Transverse colon (tissue), 4 donors: ENCODE data around the gene SERPINB2. TPM values are rescaled to one million over a fixed set of nuclear protein-coding genes. Genes with fewer than 3 reads are reported as not detected.

ENCODE experiments used
- DNase-seq: peaks from one replicate; pipeline ENCODE4 v3.0.0-alpha.2; 2019
- H3K27ac ChIP-seq, 4 donors: fragments of 200-600 bp; sonication (generic); 2 replicates each; pipeline ENCODE4 v1.5.1; 2016 to 2018; ENCODE audit warnings: inconsistent platforms in 4 of 4
- H3K27me3 ChIP-seq: fragments of 200-600 bp; sonication (generic); 2 replicates; pipeline ENCODE4 v1.5.1; 2017; ENCODE audit warnings: inconsistent platforms
- H3K36me3 ChIP-seq, 4 donors: fragments of 200-600 bp; sonication (generic); 2 replicates each; pipeline ENCODE4 v1.5.1; 2017 to 2019; ENCODE audit warnings: inconsistent platforms in 4 of 4
- H3K4me1 ChIP-seq, 4 donors: fragments of 200-600 bp; sonication (generic); 2 replicates each; pipeline ENCODE4 v1.5.1; 2017 to 2020; ENCODE audit warnings: inconsistent platforms in 4 of 4
- H3K4me3 ChIP-seq, 4 donors: fragments of 200-600 bp; sonication (generic); 1 replicate in 1 of 4; 2 replicates in 3 of 4; pipeline versions ENCODE4 v1.5.1 to v1.6.1; 2017 to 2019; ENCODE audit warnings: inconsistent platforms in 4 of 4
- H3K9me3 ChIP-seq, 2 donors: fragments of 200-600 bp; sonication (generic); 2 replicates each; pipeline ENCODE4 v1.5.1; 2017 to 2019; ENCODE audit warnings: inconsistent platforms in 2 of 2
- EP300 ChIP-seq: sonication (generic); formaldehyde crosslinking; IDR thresholded peaks from one replicate; pipeline ENCODE4 v1.6.1; 2017; ENCODE audit warnings: antibody characterized with exemption, low read depth
- POLR2A ChIP-seq: fragments of 450-650 bp; IDR thresholded peaks from one replicate; pipeline ENCODE4 v1.6.1; 2016; ENCODE audit warnings: antibody characterized with exemption, mild to moderate bottlenecking, moderate library complexity
- POLR2AphosphoS5 ChIP-seq, 3 donors: sonication (generic); formaldehyde crosslinking; IDR thresholded peaks; one replicate each; pipeline ENCODE4 v1.6.1; 2016; ENCODE audit warnings: antibody characterized with exemption in 3 of 3
- WGBS, 2 donors: methylation state at CpG; one replicate each; pipeline ENCODE4 v1.1.5; 2018; ENCODE audit warnings: low coverage in 1 of 2; 5-methylcytosine and 5-hydroxymethylcytosine counted together
- in situ Hi-C, 4 donors: fragments of 200-750 bp; cut with MboI; loops; one replicate each; pipeline versions ENCODE4 v1.15.0 to v1.15.1; 2017; ENCODE audit warnings: low sequenced_read_pairs in 3 of 4, low pct_ligation_motif_present in 1 of 4, low pct_unique_long_range_greater_than_20kb in 1 of 4
- intact Hi-C: fragments of 100-400 bp; cut with DNase I; formaldehyde crosslinking; loops from one replicate; pipeline ENCODE4 v1.15.1; 2023; ENCODE audit warnings: low total_unique reads
- total RNA-seq, 4 donors: library from RNA; depleted of rRNA; stranded (reverse); fragments of >200 nt; gene quantifications; one replicate each; pipeline ENCODE4 v1.1.0, GENCODE V29; 2016
- TF ChIP-seq, protein P1 (sequence below), 5 experiments: fragments of 200-600 bp in 3 of 5; fragments of 450-650 bp in 2 of 5; sonication (generic) in 3 of 5; IDR thresholded peaks; 1 replicate in 2 of 5; 2 replicates in 3 of 5; pipeline ENCODE4 v1.5.1; 2016 to 2017; ENCODE audit warnings: antibody characterized with exemption in 5 of 5, inconsistent platforms in 3 of 5, mild to moderate bottlenecking in 2 of 5, moderate library complexity in 1 of 5

Gene SERPINB2
- total RNA-seq, 4 donors from 2014 or later, result 48.3 TPM; not detected in 3

DNA sequence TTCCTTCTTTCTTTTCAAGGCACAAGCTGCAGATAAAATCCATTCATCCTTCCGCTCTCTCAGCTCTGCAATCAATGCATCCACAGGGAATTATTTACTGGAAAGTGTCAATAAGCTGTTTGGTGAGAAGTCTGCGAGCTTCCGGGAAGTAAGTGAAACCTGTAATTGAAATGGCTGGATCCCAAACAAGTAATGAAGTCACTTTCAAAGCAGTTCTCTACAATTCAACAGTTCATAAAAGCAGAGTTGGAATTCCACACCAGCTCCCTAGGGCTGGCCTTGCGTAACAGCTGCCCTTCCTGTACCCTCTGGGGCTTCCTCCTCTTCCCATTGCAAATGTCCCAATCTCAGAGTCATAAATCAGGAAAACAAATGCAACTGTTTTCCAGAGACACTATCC lies 9.6 kb downstream of the SERPINB2 start:
- Histone ChIP-seq H3K4me3 (no peak overlapping the region), H3K27ac (no peak overlapping the region), H3K36me3 (no peaks in the 10 kb centered on the region), H3K9me3 (no peaks in the 10 kb centered on the region), H3K4me1 (no peaks in the 10 kb centered on the region), H3K27me3 (no peaks in the 10 kb centered on the region)
- DNase-seq, result no peak
- intact Hi-C loops (no loop called here), in situ Hi-C loops (no loop called here)
- WGBS, 2 donors, result 72 to 80% methylated on average over 4 of the region's 4 CpGs
- TF ChIP-seq EP300, result no peak
- TF ChIP-seq POLR2AphosphoS5 (IDR thresholded peaks at IDR 0.05), result no peak
- TF ChIP-seq, protein P1, sequence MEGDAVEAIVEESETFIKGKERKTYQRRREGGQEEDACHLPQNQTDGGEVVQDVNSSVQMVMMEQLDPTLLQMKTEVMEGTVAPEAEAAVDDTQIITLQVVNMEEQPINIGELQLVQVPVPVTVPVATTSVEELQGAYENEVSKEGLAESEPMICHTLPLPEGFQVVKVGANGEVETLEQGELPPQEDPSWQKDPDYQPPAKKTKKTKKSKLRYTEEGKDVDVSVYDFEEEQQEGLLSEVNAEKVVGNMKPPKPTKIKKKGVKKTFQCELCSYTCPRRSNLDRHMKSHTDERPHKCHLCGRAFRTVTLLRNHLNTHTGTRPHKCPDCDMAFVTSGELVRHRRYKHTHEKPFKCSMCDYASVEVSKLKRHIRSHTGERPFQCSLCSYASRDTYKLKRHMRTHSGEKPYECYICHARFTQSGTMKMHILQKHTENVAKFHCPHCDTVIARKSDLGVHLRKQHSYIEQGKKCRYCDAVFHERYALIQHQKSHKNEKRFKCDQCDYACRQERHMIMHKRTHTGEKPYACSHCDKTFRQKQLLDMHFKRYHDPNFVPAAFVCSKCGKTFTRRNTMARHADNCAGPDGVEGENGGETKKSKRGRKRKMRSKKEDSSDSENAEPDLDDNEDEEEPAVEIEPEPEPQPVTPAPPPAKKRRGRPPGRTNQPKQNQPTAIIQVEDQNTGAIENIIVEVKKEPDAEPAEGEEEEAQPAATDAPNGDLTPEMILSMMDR (IDR thresholded peaks at IDR 0.05), result no peak
- no peak for TF ChIP-seq POLR2A

DNA sequence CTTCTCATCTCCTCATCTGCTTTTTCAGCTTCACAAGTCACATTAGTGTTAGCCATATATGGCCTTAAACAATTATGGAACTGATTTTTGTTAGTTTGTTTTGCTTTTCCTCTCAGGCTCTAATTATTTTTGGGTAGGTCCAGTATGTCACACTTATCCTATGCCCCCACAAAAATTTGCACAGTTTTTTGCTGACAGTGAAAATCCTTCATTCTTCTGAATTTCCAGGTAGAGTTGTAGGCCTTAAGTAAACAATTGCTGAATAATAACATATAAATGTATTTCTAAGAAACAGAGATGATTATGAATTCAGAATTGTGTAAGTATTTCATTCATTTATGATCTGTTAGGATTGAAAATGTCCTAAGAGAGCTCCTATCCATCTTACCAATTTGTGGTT lies 11.7 kb downstream of the SERPINB2 start:
- Histone ChIP-seq H3K4me1 (no peaks in the 10 kb centered on the region), H3K4me3 (no peak overlapping the region), H3K27me3 (no peaks in the 10 kb centered on the region), H3K9me3 (no peaks in the 10 kb centered on the region), H3K36me3 (no peaks in the 10 kb centered on the region), H3K27ac (no peak overlapping the region)
- in situ Hi-C loops (no loop called here), intact Hi-C loops (no loop called here)
- TF ChIP-seq POLR2AphosphoS5 (IDR thresholded peaks at IDR 0.05), result no peak
- TF ChIP-seq, protein P1 (IDR thresholded peaks at IDR 0.05), result no peak
- TF ChIP-seq POLR2A, result no peak
- TF ChIP-seq EP300, result no peak
- no peak for DNase-seq

DNA sequence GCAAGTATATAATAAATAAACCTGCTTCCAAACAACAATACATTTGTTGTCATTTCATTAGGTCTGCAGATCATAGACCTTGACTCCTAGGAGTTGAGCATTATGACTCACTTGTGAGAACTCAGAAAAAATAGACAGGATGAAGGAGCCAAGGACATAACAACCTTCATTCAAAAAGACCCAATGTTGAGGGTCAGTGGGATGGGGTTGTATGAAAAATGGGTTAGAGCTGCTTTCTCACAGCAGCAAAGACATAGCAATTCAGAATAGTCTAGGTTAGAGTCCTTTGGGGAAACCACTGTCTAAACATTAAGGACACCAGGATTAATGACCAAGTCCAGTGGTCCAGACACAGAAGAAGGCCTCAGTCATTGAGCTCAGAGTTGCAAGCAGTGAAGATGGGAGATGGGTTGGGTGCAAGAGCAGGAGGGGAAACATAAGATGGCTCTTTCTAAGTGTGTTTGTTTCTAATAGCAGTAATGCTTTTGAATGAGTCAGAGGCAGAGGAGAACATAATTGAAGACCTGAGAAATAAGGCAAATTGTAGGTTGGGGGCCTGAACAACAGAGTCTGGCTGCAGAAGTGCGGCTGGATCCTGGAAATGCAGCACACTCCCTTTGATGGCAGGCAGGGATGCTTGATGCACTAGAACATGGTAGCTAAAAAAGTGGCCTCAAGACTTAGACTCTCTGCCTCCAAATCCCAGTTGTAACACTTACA lies 16.5 kb downstream of the SERPINB2 start:
- in situ Hi-C loops, result no loop called here
- TF ChIP-seq POLR2AphosphoS5 (IDR thresholded peaks at IDR 0.05) (no peak), EP300 (no peak), POLR2A (no peak)
- TF ChIP-seq, protein P1 (IDR thresholded peaks at IDR 0.05), result no peak
- Histone ChIP-seq H3K27ac (no peak overlapping the region), H3K4me3 (no peak overlapping the region), H3K4me1 (no peaks in the 10 kb centered on the region), H3K27me3 (no peaks in the 10 kb centered on the region), H3K36me3 (no peaks in the 10 kb centered on the region), H3K9me3 (no peaks in the 10 kb centered on the region)
- intact Hi-C loops, result no loop called here
- no peak for DNase-seq
- 79 to 88% methylated on average over 1 of the region's 1 CpG for WGBS, 2 donors

DNA sequence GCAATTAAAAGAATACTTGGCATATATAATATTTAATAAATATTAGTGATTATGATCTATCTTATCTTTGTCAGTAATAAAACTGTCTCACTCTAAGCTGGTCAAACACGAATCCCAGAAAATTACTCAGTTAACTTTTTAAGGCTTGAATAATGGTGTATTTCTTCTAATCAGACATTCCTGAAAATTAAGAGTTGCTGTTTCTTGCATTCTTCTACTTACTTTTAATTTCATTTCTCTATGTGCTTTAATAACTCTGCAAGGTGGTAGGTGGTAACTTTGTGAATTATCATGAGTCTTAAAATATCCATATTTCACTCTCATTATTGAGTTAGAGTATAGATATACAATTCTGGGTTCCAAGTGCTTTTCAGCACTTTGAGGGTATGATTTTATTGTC lies 17.2 kb downstream of the SERPINB2 start:
- H3K4me1 ChIP-seq, result no peaks in the 10 kb centered on the region

More for the DNA sequence above, 17.2 kb downstream of the SERPINB2 start:
- Histone ChIP-seq H3K36me3 (no peaks in the 10 kb centered on the region), H3K27ac (no peak overlapping the region), H3K9me3 (no peaks in the 10 kb centered on the region), H3K4me3 (no peak overlapping the region), H3K27me3 (no peaks in the 10 kb centered on the region)
- intact Hi-C loops, result no loop called here
- DNase-seq, result no peak
- 44 to 63% methylated on average over 1 of the region's 1 CpG for WGBS, 2 donors
- in situ Hi-C loops, result no loop called here
- TF ChIP-seq, protein P1 (IDR thresholded peaks at IDR 0.05), result no peak
- TF ChIP-seq EP300 (no peak), POLR2A (no peak), POLR2AphosphoS5 (IDR thresholded peaks at IDR 0.05) (no peak)
